Lower leg skin (tissue), 3 donors: ENCODE results near the gene HOMEZ.

Experiments used
- CTCF ChIP-seq, 3 donors: fragments of 450-650 bp; IDR thresholded peaks; one replicate each; pipeline ENCODE4 v1.5.1; 2016; ENCODE audit warnings: antibody characterized with exemption in 3 of 3, mild to moderate bottlenecking in 3 of 3, moderate library complexity in 2 of 3
- POLR2A ChIP-seq, 2 donors: fragments of 450-650 bp; IDR thresholded peaks; one replicate each; pipeline ENCODE4 v1.6.1; 2016 to 2017; ENCODE audit warnings: antibody characterized with exemption in 2 of 2, mild to moderate bottlenecking in 1 of 2, moderate library complexity in 1 of 2

- peak in 1 of 3 donors; percentile 70 for TF ChIP-seq CTCF (IDR thresholded peaks at IDR 0.05)
- TF ChIP-seq POLR2A (IDR thresholded peaks at IDR 0.05), result no peak
Observed at GRCh38 chr14:23286020-23286901, at the start of gene HOMEZ.
